ENCODE measurements around the gene IGSF21.

Gene IGSF21

DNA sequence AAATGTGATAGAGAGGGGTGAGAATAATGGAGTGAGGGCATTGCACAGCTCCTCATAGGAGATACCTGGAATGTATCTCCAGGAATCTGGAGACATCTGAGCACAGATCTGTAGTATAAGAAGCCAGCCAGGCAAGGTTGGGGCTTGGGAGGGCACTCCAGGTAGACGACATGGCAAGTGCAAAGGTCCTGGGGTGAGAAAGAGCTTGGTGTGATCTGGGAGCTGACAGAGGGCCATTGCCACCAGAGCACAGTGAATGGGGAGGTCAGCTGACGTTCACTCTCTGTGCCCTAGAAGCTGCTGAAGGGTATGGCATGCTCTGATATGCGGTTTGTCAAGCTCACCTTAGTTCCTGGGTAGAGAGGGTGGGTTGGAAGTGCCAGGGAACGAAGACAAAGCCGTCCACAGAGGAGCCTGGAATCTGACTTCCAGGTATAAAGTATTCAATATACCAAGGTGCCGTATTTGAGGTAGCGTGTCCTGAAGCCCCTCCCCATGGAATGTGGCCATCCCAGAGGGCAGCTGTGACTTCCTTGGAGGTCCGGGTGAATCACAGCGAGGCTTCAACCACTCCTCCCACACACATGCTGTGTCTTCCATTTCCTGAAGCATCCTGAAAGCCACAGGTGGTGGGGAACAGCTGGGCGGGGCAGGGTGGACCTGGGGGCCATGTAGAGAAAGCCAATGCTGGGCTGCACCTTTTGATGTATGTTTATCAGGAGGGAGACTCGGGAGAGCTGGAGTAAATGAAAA, 190.5 kb downstream of the IGSF21 start:
- DNase-seq (ENCODE audit: low spot score): no peak

DNA sequence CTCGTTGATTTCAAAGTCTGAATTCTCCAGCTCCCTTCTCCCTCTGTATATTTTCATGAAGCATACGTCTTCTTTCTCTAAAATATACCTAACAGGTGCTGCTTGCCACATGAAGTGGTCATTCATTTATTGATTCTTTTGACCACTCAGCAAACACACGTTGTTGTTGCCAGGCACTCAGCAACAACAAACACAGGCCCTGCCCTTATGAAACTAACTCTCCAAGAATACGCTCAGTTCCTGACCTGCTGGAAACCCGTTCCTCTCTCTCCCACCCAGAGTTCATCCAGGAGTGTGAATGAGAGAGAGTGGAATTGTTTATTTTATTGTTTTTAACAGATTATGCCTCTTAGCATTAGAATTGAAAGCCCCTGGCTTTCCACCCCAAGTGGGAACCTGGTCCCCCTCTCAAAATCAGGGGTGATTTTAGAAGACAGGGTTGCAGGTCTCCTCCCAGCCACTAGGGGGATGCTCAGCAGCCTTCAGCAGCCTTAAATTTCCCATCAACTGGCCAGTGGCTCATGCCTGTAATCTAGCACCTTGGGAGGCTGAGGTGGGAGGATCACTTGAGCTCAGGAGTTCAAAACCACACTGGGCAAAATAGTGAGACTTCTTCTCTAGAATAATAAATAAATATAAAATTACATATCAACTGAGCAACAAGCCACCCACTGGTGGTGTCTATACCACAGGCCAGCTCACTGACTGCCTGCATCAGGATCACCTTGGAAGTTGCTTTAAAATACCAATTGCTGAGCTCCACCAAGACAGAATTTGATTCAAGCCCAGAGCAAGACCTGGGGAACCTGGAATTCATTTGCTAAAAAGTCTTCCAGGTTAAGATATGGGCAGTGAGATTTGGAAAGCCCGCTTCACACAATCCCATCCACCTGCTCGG, 192.1 kb downstream of the IGSF21 start:
- DNase-seq (ENCODE audit: low spot score): no peak

DNA sequence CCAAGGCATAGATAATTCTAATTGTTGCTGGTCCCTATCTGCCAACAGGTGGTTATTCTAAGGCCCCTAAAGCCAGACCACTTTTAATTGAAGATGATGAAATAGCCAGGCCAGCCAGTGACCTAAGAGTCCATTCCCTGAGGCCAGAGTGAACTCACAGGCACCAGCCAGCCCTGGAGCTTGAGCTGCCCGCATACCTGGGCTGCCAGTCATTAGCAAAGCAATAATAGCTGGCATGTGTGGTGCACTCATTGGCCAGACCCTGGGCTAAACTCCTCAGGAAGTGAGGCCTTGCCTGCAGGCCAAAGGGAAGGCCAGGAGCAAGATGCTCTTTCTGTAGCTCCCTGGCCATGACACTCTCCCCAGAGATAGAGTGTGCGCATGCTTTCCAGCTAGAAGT, 192.8 kb downstream of the IGSF21 start:
- DNase-seq (ENCODE audit: low spot score): no peak

DNA sequence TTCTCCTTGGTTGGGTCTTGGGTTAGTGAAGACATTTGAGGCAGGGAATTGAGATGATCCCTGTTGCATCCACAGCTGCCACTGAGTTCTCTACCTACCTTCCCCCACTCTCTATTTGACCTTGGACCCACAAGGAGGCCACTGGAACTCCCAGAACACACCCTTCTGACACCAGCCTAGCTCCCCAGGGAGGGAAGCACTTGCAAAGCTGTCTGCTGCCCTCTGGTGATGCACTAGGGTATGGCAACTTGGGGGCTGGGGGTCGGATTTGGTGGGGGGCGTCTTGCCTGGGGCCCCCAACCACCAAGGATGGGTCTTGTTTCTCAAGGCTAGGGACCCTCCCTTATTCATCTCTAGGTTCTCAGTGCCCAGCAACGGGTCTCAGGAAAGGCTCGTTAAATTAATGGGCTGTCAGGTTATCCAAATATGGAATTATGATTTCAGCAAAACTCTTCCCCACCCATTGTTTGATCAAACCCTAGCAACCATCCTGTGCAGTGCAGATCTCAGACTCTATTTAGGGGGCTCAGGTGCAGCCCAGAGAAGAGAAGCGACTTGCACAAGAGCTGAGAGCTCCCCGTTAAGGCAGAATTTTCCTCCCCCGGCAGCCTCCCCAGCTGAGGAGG, 195.3 kb downstream of the IGSF21 start:
- no peak for DNase-seq (ENCODE audit: low spot score)

DNA sequence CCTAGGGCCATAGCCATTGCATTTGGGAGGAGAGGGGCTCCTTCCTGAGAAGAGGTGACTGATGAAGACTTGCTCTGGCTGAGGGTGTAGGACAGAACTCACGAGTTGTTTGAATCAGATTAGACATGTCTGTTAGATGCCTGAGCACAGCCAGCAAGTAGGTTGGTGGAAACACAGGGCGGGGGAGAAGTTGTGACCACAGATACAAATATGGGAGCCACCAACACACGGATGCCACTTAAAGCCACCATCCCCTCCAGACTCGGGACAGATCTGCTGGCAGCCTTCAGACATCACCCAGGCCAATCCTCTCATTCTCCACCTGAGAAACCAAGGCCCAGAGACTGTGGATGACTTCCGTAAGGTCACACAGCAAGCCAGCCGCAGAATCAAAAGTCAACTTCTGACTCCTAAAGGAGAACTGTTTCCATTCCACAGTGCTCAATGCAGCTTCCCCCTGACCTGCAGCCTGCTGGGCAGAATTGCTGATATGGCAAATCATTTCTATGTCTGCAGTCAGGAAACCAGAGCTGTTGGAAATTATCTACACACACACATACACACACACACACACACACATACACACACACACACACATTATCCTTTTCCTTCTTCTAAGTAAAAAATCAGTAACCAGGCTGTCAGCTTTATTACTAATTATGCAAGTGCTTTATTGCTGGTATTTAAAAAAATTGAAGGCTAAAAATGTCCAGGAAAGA, 196.7 kb downstream of the IGSF21 start:
- no peak for DNase-seq (ENCODE audit: low spot score)

DNA sequence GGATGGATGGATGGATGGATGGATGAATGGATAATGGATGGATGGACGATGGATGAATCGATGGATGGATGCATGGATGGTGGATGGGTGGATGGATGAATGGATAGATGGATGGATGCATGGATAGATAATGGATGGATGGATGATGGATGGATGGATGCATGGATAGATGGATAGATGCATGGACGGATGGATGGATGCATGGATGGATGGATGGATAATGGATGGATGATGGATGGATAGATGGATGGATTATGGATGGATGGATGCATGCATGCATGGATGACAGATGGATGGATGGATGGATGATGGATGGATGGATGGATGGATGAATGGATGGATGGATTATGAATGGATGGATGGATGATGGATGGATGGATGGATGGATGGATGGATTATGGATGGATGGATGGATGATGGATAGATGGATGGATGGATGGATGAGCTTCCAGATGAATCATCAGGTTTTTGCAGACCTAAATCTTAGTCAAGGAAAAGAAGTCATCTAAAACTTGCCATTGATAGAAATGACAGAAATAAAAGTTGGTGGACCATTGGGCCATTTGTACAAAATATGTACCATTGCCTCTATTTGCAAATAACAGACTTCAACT, 197.7 kb downstream of the IGSF21 start:
- DNase-seq (ENCODE audit: low spot score): no peak

DNA sequence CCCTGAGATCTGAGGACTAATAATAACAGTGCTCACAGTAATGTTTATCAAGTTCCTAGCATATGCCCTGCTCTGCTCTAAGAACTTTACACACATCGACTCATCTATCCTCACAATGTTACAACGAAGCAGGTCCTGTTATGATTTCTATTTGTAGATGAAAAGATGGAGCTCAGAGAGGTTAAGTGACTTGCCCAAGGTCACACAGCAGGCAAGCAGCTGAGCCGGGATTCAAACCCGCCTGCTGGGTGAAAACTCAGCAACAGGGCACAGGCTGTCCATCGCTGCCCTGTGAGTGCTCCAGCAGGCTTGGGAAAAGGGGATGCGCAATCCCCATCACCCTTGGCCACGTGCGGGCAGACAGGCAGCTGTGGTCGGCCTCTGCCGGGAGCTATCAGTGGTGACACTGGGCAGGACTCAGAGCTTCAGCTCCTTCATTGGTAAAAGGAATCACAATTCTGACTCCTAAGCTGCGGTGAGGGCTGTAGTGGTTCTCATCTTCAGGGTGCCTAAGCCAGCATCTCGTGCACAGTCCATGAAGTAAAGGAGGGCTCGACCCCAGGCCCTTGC, 199.8 kb downstream of the IGSF21 start:
- DNase-seq (ENCODE audit: low spot score): no peak

DNA sequence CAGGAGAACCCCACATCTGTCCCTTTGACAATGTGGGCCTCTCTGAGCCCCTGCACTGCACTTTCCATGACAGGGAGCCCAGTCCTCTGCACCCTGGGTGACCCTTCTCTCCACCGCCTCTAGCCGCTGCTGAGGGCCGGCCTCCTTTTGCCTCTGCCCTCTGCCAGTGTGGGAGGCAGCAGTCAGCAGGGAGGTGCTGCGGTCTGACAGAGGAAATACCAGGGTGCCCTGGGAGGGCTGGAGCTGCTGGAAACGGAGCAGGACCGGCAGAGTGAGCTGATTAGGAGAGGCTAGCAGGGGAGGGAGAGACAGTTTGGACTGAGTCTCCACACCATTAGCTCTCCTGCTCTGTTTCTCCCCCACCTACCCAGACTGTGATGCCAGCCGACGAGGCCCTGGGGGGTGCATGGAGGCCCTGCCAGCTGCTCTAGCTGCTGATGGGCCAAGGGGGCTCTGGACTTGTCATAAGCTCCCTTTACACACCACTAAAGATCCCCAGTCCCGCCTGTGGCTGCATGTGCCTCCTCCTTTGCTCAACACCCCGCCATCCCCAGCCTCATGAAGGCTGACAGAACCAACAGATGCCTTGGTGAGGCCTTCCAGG, 202.1 kb downstream of the IGSF21 start:
- no peak for DNase-seq (ENCODE audit: low spot score)

DNA sequence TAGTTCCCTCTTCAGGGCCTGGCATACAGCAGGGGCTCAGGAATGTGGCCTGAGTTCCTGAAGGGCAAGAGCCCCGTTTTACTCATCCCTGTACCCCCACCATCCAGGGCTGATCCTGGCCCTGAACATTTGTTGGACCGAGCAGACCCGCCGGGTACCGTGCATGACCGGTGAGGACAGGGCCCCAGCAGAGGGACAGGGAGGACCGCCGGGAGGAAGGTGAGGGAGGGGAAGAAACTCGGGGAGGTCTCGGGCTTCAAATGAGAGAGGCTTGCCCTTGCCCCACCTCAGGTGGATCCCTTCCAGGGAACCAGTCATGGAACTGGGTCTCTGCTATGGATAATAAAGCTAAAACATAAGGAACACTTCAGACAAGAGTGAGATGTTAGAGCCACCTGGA, 205.4 kb downstream of the IGSF21 start:
- no peak for DNase-seq (ENCODE audit: low spot score)

DNA sequence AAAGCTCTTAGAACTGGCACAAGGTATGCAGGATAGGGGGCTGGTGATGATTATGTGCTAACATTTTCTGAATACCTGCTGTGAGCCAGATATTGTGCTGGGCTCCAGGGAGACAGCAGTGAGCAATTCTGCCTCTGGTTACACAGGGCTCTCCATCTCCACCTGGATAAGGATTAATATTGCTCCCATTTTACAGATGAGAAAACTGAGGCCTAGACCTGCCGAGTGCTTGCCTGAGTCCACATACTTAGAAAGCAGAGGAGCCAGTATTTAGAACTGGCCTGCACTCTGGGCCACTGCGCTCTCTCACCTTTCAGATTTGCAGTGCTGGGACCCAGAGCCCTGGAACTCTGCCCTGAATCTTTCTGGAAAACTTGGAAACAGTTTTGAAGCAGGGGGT, 205.9 kb downstream of the IGSF21 start:
- no peak for DNase-seq (ENCODE audit: low spot score)

DNA sequence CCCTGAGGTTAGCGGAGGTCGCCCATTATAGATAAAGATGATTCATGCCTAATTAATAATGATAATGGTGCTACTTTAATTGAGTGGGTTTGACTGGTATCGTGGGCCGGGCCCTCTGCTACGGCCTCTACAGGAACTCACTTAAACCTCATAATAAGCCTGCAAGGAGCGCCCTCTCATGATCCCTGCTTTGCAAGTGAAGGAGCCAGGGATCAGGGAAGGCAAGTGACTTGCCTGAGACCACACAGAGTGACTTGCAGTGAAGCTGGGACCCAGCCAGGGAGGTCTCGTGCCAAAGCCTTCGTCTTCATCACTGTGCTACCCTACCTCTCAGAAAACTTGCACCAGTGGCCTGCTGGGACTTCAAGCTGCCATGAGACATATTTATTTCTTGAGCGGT, 206.8 kb downstream of the IGSF21 start:
- DNase-seq (ENCODE audit: low spot score): no peak

DNA sequence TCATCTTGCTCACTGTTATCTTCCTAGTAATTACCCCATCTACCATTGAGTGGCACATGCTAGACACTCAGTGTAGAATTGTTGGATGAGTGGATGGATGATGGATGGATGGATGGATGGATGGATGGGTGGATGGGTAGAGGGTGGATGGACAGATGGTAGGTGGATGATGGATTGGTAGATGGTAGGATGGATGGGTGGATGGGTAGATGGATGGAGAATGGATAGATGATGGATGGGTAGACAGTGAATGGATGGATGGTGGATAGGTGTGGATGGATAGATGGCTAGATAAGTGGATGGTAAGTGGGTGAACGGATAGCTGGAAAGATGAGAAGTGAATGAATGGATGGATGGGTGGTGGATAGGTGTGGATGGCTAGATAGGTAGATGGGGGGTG, 207.9 kb downstream of the IGSF21 start:
- DNase-seq (ENCODE audit: low spot score): no peak

DNA sequence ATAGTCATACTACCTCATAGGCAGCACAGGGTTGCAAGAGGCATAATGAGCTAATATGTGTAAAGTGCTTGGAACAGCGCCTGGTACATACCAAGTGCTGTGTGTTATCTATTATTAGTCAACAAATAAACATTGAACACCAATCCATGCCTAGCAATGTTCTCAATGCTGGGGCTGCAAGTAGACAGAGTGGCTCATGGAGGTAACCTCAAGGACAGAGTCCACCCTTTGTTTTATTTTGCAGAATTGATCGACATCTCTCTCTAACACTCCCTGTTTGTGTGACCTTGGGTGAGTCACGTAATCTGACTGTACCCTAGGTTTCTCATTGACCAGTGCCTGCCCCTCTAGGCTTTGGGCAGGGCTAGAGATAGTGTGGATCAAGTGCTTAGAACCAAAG, 209.2 kb downstream of the IGSF21 start:
- DNase-seq (ENCODE audit: low spot score): no peak

DNA sequence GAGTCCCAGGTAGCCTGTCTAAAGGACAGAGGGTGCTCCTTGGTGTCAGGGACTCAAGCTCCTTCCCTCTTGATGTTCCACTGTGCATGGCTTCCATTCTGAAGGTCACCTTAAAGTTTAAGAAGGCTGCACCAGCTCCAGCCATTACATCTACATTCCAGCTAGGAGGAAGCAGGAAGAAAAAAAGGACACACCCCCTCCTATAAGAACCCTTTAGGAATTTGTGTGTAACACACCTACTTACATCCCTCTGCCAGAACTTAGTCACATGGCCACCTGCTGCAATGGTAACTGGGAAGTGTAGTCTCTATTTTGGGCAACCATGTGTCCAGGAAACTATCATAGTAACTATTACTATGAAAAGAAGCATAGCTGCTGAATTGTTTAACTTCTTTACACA, 211.5 kb downstream of the IGSF21 start:
- no peak for DNase-seq (ENCODE audit: low spot score)

DNA sequence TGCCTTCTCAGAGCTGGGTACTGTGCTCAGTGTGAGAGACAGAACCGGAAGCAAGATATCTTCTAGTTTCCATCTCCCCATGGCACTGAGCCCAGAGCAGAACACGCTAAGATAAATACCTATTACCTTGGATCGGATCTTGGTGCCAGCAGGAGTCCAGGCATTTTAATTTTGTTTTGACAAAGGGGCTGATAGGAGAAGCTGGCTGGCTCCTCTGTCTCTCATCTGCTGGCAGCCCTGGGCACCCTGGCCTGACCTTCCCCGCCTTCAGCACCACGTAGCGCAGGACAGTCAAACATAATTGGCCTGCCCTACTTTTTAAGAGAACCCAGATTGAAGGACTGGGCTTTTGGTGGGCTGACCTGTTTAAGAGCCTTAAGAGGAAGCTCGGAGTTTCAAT, 212.5 kb downstream of the IGSF21 start:
- DNase-seq (ENCODE audit: low spot score): no peak

DNA sequence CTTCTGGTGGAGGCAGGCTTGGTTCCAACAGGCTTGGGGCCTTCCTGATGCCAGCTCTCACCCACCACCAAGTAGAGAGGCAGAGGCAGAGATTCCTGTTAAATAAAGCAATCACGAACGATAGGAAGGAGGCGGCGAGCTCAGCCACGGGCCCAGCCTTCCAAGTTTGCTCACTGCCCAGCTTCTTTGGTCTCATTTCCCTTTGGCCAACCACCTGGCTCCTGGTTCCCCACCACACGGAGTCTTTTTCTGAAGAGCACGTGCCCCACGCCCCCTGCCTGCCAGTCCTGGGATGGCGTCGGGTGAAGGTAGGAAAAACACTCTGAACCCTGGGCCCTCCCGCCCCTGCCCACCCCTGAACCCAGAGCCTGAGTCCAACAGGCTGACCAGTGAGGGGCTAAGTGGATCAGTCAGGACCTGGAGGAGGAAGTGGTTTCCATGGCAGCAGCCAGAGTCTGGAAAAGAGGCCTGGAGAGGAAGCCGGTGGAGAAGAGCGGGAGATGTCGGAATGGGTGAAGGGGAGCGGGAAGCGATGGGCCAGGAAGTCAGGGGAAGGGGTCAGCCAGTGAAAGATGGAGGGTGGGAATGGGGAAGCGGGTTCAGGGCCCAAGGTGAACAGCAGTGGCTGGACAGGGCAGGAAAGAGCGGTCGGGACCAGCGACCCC, 214.9 kb downstream of the IGSF21 start:
- no peak for DNase-seq (ENCODE audit: low spot score)

DNA sequence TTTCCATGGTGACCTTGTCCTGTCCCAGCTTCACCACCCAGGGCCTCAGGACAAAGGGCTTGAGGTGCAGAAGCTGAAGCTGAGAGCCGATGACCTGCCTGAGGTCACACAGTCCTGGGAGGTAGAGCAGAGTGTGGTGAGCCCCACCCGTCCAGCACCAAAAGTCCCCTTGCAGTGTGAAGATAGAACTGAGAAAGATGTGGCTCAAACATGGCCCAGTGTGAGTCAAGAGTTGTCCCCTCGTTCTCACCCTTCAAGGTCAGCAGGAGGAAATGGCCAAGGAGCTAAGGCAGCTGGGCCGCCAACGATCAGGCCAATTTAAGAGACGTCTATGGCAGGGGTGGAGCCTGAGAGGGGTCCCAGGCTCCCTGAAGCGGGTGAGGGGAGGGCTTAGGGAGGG, 215.7 kb downstream of the IGSF21 start:
- no peak for DNase-seq (ENCODE audit: low spot score)

DNA sequence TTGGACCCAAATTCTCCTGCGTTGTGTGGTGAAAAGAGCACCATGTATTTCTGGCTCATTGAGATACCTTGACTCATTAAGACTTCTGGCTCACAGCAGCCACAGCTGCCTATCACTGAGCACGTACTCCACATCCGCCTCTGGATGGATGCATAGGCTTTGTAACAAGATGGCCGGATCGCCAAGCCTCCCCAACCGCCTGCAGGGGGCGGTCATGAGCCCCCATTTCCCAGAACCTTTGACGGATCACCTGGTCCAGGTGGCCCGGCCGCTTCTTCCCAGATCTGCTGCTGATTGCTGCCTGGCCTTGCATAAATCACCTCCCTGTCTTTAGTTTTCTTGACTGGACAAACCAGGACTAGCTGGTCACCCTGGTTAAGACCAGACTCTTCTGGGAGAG, 216.6 kb downstream of the IGSF21 start:
- no peak for DNase-seq (ENCODE audit: low spot score)

DNA sequence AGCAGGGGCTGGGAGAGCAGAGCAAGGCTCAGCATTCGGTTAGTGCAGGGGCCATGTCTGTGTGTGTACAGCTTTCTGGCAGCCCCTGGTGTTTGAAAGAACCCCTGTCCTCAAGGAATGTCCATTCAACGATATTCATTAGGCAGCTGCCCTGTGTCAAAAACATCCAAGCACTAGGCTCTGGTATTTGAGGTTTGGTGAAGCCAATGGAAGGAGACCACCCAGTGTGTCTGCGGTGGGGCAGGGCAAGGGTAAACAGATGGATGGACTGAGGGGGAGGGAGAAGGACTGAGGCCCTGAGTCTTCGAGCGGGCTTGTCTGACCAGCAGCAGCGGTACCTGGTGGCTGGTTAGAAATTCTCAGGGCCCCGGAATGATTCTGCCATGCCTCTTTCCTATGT, 217.5 kb downstream of the IGSF21 start:
- DNase-seq (ENCODE audit: low spot score): no peak

DNA sequence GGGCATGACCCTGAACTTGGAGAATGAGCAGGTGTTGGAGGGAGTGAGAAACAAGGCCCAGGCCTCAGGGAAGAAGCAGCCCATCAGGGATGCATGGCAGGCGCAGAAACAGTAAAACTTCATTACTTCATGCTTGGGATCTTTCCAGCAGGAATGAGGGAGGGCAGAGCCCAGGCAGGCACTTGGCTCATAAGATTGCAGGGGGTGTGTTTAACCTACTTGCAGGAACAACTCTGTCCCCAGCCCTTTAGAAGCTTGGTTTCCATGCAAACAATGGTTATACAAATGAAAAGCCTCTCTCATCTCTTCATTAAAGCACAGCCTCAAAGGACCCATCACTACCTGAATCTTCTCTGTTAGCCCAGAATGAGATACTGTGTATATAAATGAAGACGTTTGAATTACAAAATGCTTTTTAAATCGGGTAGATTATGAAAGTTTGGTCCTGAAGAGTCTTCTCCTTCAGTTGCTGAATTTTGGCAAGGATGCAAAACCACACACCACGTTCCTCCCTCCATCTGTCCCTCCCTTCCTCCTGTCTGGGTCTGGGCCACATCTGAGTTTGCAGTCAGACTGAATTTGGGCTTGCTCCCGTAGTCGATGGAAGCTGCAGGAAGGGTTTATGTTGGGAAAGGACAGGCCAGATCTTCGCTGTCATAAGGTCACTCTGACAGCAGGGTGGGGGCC, 218.8 kb downstream of the IGSF21 start:
- no peak for DNase-seq (ENCODE audit: low spot score)

Data from GM03348 (cell line).